SU-DHL-6 (cell line): Measurements from ENCODE around the gene EFNA5.

Experiments
- EZH2phosphoT487 ChIP-seq: fragments of 200-600 bp; sonication (generic), shearing (Covaris generic); conservative IDR thresholded peaks from 2 replicates; pipeline ENCODE4 v1.6.1; 2018; ENCODE audit warnings: mild to moderate bottlenecking, antibody characterized with exemption, low read length, moderate library complexity, mixed read lengths
- TF ChIP-seq, protein P1 (sequence below): fragments of 200-600 bp; sonication (generic); IDR thresholded peaks from one replicate; pipeline ENCODE4 v1.5.1; 2017; ENCODE audit warnings: antibody characterized with exemption, mild to moderate bottlenecking, low read length, moderate library complexity; ENCODE audit not compliant: insufficient read depth, poor library complexity, severe bottlenecking

DNA sequence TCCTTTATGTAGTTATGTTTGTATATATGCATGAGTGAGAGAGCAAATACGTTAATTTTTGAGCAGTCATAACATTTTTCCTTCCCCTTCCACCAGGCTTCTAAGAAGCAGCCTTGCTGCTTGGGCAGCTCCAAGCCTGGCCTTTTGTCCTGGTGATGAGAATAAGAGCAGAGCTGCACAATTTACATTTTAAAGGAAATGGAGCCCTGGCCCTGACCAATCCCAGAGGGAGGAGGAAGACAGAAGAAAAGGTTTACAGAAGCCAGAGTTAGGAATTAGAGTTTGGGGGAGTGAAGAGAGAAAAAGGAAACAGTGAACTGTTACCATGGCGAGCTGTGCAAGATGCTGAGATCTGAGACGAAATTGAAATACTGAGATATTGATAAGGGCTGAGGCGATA lies 25.3 kb upstream of the EFNA5 start:
- TF ChIP-seq, protein P1, sequence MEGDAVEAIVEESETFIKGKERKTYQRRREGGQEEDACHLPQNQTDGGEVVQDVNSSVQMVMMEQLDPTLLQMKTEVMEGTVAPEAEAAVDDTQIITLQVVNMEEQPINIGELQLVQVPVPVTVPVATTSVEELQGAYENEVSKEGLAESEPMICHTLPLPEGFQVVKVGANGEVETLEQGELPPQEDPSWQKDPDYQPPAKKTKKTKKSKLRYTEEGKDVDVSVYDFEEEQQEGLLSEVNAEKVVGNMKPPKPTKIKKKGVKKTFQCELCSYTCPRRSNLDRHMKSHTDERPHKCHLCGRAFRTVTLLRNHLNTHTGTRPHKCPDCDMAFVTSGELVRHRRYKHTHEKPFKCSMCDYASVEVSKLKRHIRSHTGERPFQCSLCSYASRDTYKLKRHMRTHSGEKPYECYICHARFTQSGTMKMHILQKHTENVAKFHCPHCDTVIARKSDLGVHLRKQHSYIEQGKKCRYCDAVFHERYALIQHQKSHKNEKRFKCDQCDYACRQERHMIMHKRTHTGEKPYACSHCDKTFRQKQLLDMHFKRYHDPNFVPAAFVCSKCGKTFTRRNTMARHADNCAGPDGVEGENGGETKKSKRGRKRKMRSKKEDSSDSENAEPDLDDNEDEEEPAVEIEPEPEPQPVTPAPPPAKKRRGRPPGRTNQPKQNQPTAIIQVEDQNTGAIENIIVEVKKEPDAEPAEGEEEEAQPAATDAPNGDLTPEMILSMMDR: no peak
- no peak for TF ChIP-seq EZH2phosphoT487
